Measurements from ENCODE around the gene NACC2. TPM values are rescaled to one million over a fixed set of nuclear protein-coding genes. Genes with fewer than 3 reads are reported as not detected.

Gene NACC2
- polyA plus RNA-seq, 1 donor (not counting 4 experiments of a cell fraction or from before 2014, with no cell fraction given): 4.6 TPM

- Histone ChIP-seq H3K27ac (ENCODE audit: control insufficient read depth, insufficient read depth, low read length) (no peak overlapping the region), H3K9me1 (ENCODE audit: control insufficient read depth, extremely low read depth, insufficient read depth, low read length) (no peaks in the 10 kb centered on the region), H4K20me1 (ENCODE audit: control insufficient read depth, extremely low read depth, insufficient read depth, low read length) (no peaks in the 10 kb centered on the region), H3K27me3 (ENCODE audit: control insufficient read depth, extremely low read depth, insufficient read depth, low read length) (no peaks in the 10 kb centered on the region), H3K4me1 (ENCODE audit: control insufficient read depth, extremely low read depth, insufficient read depth, low read length) (no peaks in the 10 kb centered on the region), H3K9me3 (ENCODE audit: control insufficient read depth, low read depth, low read length) (no peaks in the 10 kb centered on the region), H3K36me3 (ENCODE audit: control insufficient read depth in 2 of 2, extremely low read depth in 1 of 2, insufficient read depth in 2 of 2, low read length in 2 of 2) (peaks cover 0 to 2% of the 10 kb centered on the region in 2 experiments), H3K9ac (ENCODE audit: control insufficient read depth, extremely low read depth, insufficient read depth, low read length) (no peak overlapping the region), H2AFZ (ENCODE audit: control insufficient read depth, low read length) (no peak overlapping the region), H3K4me2 (ENCODE audit: control insufficient read depth, extremely low read depth, insufficient read depth, low read depth, low read length) (no peak overlapping the region), H3K79me2 (ENCODE audit: control insufficient read depth, insufficient read depth, low read length) (no peaks in the 10 kb centered on the region), H3K4me3 (ENCODE audit: control insufficient read depth in 2 of 3, extremely low read depth in 1 of 3, insufficient read depth in 2 of 3, low read depth in 1 of 3, low read length in 3 of 3) (no peak overlapping the region)
- FAIRE-seq: no peak
- dilution Hi-C loops (cut with MboI; ENCODE audit: extremely low pct_ligation_motif_present, low sequenced_read_pairs): no loop called here
- TF ChIP-seq, protein P1, sequence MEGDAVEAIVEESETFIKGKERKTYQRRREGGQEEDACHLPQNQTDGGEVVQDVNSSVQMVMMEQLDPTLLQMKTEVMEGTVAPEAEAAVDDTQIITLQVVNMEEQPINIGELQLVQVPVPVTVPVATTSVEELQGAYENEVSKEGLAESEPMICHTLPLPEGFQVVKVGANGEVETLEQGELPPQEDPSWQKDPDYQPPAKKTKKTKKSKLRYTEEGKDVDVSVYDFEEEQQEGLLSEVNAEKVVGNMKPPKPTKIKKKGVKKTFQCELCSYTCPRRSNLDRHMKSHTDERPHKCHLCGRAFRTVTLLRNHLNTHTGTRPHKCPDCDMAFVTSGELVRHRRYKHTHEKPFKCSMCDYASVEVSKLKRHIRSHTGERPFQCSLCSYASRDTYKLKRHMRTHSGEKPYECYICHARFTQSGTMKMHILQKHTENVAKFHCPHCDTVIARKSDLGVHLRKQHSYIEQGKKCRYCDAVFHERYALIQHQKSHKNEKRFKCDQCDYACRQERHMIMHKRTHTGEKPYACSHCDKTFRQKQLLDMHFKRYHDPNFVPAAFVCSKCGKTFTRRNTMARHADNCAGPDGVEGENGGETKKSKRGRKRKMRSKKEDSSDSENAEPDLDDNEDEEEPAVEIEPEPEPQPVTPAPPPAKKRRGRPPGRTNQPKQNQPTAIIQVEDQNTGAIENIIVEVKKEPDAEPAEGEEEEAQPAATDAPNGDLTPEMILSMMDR (optimal IDR thresholded peaks at IDR 0.05 in 1 of 3, IDR thresholded peaks at IDR 0.05 in 1 of 3, conservative IDR thresholded peaks at IDR 0.05 in 1 of 3; ENCODE audit: extremely low read depth in 1 of 3, insufficient read depth in 2 of 3, low read length in 3 of 3): no peak
- no peak for TF ChIP-seq EZH2 (IDR thresholded peaks at IDR 0.05; ENCODE audit: low read length)
- no peak for DNase-seq (ENCODE audit: low read depth, low spot score)
These were observed 91.5 kb downstream of the NACC2 start for GRCh38 chr9:136003411-136004218.

DNA sequence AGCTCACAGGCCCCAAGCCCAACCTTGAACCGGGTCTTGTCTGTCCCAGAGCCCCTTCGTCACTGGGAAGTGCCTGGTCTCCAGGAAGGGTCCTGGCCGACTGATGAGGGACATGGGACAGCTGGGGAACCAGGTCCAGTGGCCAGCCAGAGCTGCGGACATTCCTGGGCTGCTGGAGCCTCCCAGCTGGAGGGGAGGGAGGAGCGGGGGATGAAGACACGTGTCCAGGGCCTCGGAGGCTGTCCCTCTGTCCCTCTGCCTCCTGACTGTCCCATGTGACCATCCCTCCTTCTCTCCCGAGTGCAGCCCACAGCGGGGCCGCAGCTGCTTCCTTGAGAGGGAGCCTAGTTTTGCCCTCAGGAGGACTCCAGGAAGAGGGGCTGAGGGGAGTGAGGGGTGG lies 92.2 kb downstream of the NACC2 start:
- H4K20me1 ChIP-seq (ENCODE audit: control insufficient read depth, extremely low read depth, insufficient read depth, low read length): no peaks in the 10 kb centered on the region
- H3K4me2 ChIP-seq (ENCODE audit: control insufficient read depth, extremely low read depth, insufficient read depth, low read depth, low read length): no peak overlapping the region
- no peaks in the 10 kb centered on the region for H3K79me2 ChIP-seq (ENCODE audit: control insufficient read depth, insufficient read depth, low read length)
- DNase-seq (ENCODE audit: low read depth, low spot score) (no peak), FAIRE-seq (no peak)
- dilution Hi-C loops (cut with MboI; ENCODE audit: extremely low pct_ligation_motif_present, low sequenced_read_pairs): no loop called here
- no peaks in the 10 kb centered on the region for H3K27me3 ChIP-seq (ENCODE audit: control insufficient read depth, extremely low read depth, insufficient read depth, low read length)
- no peak overlapping the region for H3K9ac ChIP-seq (ENCODE audit: control insufficient read depth, extremely low read depth, insufficient read depth, low read length)
- H3K4me1 ChIP-seq (ENCODE audit: control insufficient read depth, extremely low read depth, insufficient read depth, low read length): no peaks in the 10 kb centered on the region
- TF ChIP-seq, protein P1 (optimal IDR thresholded peaks at IDR 0.05 in 1 of 3, IDR thresholded peaks at IDR 0.05 in 1 of 3, conservative IDR thresholded peaks at IDR 0.05 in 1 of 3; ENCODE audit: extremely low read depth in 1 of 3, insufficient read depth in 2 of 3, low read length in 3 of 3): no peak
- TF ChIP-seq EZH2 (IDR thresholded peaks at IDR 0.05; ENCODE audit: low read length): no peak
- H3K9me1 ChIP-seq (ENCODE audit: control insufficient read depth, extremely low read depth, insufficient read depth, low read length): no peaks in the 10 kb centered on the region
- no peaks in the 10 kb centered on the region for H3K9me3 ChIP-seq (ENCODE audit: control insufficient read depth, low read depth, low read length)
- no peak overlapping the region for H2AFZ ChIP-seq (ENCODE audit: control insufficient read depth, low read length)
- no peak overlapping the region for H3K27ac ChIP-seq (ENCODE audit: control insufficient read depth, insufficient read depth, low read length)
- no peak overlapping the region for H3K4me3 ChIP-seq (ENCODE audit: control insufficient read depth in 2 of 3, extremely low read depth in 1 of 3, insufficient read depth in 2 of 3, low read depth in 1 of 3, low read length in 3 of 3)
- H3K36me3 ChIP-seq (ENCODE audit: control insufficient read depth in 2 of 2, extremely low read depth in 1 of 2, insufficient read depth in 2 of 2, low read length in 2 of 2): peaks cover 0 to 2% of the 10 kb centered on the region in 2 experiments
